GM21619 (cell line): ENCODE results near the gene ABCA13.

Source experiments
- ATAC-seq: cut with Tn5 transposase; IDR thresholded peaks from one replicate; pipeline ENCODE4 v1.9.1; 2021; ENCODE audit not compliant: unreplicated experiment

The ABCA13 gene

DNA sequence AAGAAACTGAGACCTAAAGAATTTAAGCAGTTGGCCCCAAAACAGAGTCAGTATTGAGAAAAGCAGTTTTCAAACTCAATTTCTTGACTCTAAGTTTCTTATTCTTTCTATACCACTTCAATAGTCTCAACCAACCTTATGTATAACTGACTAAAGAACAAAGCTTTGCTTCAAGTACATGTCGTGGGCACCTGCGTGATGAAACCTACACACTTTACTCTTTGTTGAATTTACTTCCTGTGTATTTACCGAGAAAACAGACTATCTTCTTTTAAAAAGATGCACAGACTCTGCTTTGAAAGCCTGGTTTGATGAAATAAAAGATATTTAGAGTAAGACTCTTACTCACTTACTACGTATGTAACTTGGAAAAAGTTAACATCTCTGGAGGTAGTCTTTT is 455.9 kb downstream of the ABCA13 start:
- ATAC-seq, result no peak

- no peak for ATAC-seq
Observed at GRCh38 chr7:48628793-48629349, 457.6 kb downstream of the ABCA13 start.

- no peak for ATAC-seq
Observed at GRCh38 chr7:48634116-48634632, 462.9 kb downstream of the ABCA13 start.

GRCh38 chr7:48635796-48636195 is 464.5 kb downstream of the ABCA13 start:
- ATAC-seq, result no peak

GRCh38 chr7:48636391-48637015 is 465.2 kb downstream of the ABCA13 start:
- no peak for ATAC-seq

DNA sequence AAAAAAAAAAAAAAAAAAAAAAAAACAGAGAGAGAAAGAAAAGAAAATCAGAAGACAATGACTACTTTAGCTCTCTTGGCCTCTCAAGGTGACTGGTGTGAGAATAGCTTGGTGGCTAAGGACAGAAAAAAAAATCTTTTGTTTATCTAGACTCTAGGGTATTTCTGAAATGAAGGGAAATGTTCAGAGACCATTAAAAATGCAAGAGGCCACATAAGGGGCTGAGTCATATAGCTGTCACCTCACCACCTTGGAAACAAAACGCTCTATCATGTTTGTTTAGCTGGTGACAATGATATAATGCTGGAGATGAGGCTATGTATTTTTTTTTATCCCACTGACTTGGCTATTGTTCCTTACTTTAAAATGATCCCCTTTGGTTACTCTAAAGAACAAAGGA is 466.1 kb downstream of the ABCA13 start:
- no peak for ATAC-seq

DNA sequence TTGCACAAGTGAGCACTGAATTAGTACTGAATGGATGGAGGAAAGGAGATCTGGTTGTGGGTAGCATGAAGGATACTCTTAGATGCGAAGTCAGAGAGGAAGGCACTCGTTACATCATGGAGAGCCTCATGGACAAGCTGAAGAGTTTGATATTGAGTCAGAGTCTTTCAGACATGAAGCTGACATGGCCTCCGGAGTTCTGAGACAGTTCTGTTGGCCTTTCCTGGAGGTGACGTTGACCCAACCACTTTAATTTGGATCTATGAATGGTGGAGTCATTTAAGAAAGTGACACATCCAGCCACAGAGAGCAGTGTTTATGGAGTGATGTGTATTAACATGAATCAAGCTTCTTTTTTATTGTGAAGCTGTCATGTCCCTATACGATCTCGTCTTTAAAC is 466.8 kb downstream of the ABCA13 start:
- no peak for ATAC-seq

- no peak for ATAC-seq
Observed at GRCh38 chr7:48643431-48644013, 472.3 kb downstream of the ABCA13 start.

- ATAC-seq, result no peak
Observed at GRCh38 chr7:48658138-48658537, 486.9 kb downstream of the ABCA13 start.

- ATAC-seq, result no peak
Observed at GRCh38 chr7:48660306-48660870, 489.1 kb downstream of the ABCA13 start.

DNA sequence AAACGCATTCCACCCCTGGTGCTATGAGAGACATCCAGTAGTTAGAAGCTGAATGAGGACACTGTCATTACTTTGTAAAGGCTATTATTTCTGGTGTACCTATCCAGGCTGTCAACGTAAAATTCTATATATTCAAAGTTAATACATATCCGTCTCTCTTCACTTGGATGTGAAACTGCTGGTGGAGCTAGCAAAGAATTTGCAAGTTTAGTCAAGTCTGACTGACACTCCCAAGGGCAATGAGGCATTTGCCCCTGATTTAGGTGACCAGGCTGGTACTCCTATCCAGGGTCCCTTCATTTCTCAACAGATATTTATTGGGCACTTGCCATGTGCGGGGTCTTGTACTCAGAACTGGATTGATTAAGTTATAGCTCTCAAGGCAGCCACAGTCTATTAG is 493.0 kb downstream of the ABCA13 start:
- no peak for ATAC-seq

DNA sequence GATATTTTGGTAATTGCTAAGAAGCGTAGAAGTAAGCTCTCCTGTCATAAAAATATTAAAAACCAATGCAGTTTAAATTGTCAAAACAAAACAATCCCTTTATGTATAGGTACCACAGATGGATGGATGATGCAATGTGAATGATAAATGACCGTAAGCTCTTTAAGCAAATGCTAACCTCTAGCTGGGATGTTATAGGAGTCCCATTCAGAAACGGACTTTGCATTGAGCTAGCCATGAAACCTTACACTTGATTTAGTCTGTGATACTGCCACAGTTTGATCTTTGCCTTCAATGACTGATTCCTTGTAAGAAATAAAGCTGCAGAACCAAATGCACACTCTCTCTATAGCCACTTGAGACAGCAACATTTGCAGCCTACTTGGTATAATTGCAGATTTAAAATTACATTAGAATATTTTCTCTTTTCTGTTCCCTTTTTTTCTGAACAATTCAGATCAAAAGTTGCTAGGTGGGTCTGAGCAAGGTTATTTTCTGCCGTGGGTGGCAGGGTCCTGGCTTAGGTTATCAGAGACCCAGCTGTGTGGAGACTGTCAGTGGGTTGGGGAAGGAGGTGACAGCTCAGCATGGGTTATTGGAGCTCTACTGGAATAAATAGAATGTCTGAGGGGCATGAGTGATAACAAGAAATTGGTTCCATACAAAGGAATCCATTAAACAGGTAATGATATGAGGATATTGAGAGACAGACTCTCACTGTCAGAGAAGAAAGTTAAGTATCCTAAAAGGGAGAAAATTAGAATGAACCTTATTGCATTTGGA is 494.3 kb downstream of the ABCA13 start:
- no peak for ATAC-seq

- no peak for ATAC-seq
Observed at GRCh38 chr7:48667407-48667806, 496.1 kb downstream of the ABCA13 start.

- no peak for ATAC-seq
Observed at GRCh38 chr7:48671656-48672055, 500.4 kb downstream of the ABCA13 start.

GRCh38 chr7:48681006-48681405 is 509.7 kb downstream of the ABCA13 start:
- no peak for ATAC-seq

- no peak for ATAC-seq
Observed at GRCh38 chr7:48691788-48692187, 520.5 kb downstream of the ABCA13 start.
